ENCODE data around the gene STAC3. TPM values are rescaled to one million over a fixed set of nuclear protein-coding genes. Genes with fewer than 3 reads are reported as not detected.

The STAC3 gene
- polyA plus RNA-seq, 1 experiment, result 0.48 TPM

DNA sequence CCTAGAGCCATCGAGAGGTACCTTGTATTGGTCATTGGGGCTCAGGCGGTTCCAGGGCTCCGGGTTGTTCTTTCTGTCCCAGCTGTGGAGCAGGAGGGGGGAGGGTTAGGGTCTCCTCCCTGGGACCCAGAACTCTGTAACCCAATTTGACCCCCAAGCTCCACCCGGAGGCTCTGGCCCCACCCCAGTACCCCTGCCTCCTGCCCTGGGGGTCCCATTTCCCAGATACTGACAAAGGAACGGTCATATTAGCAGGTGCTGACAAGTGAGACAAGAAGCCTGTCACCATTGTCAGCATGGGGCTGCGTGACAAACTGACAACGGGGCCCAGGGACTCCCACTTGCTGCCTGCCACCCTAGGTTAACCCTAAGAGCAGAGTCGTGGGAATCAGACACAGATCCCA is 15.3 kb downstream of the STAC3 start:
- Histone ChIP-seq H3K36me3 (ENCODE audit: control insufficient read depth, insufficient read depth, low read length) (peaks cover 42% of the 10 kb centered on the region), H3K4me3 (ENCODE audit: low read depth, low read length) (no peak overlapping the region), H3K27me3 (ENCODE audit: control insufficient read depth, insufficient read depth, low read length) (no peaks in the 10 kb centered on the region)
- TF ChIP-seq, protein P1, sequence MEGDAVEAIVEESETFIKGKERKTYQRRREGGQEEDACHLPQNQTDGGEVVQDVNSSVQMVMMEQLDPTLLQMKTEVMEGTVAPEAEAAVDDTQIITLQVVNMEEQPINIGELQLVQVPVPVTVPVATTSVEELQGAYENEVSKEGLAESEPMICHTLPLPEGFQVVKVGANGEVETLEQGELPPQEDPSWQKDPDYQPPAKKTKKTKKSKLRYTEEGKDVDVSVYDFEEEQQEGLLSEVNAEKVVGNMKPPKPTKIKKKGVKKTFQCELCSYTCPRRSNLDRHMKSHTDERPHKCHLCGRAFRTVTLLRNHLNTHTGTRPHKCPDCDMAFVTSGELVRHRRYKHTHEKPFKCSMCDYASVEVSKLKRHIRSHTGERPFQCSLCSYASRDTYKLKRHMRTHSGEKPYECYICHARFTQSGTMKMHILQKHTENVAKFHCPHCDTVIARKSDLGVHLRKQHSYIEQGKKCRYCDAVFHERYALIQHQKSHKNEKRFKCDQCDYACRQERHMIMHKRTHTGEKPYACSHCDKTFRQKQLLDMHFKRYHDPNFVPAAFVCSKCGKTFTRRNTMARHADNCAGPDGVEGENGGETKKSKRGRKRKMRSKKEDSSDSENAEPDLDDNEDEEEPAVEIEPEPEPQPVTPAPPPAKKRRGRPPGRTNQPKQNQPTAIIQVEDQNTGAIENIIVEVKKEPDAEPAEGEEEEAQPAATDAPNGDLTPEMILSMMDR (IDR thresholded peaks at IDR 0.05; ENCODE audit: insufficient read depth, low read depth, low read length), result no peak
- ChIA-PET POLR2A (no interaction called here), CTCF (interaction anchor here (14.1 kb wide), 1 partner anchor 23 kb away, joined by 334 read pairs; the partner anchor contains the start of gene NXPH4)
- no peak for DNase-seq (ENCODE audit: low read depth)

DNA sequence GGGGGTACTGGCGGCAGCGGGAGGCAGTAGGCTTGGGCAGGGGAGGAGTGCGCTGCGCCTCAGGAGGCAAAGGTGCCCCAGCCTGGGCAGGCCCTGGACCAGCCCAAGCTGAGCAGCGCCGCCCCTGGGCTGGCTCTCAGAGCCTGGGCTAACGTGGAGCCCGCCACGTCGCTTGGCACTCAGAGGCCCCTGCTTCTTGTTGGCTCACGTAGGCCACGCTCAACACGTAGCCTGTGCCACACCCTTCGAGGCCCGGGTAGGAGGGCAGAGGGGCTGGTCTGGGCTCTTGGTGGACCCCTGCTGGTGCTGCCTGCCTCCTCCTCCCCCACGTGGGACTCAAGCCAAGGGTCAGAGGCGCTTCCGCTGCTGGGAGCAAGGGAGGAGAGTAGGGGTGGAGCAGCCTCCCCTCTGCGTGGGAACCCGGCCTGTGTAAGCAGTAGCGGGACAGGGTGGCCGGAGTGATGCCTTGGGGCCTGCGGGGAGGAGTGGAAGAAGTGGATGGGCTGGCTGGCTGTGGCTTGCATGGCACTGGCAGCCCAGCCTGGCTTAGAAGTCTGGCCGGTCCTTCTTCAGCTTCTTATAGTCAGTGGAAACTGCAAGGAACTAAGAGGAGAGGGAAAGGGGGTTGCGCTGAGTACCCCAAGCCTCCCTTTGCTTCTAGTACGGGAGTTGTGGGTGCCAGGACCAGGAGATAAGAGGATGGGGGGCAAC is 15.8 kb downstream of the STAC3 start:
- H3K4me3 ChIP-seq (ENCODE audit: low read depth, low read length), result no peak overlapping the region

DNA sequence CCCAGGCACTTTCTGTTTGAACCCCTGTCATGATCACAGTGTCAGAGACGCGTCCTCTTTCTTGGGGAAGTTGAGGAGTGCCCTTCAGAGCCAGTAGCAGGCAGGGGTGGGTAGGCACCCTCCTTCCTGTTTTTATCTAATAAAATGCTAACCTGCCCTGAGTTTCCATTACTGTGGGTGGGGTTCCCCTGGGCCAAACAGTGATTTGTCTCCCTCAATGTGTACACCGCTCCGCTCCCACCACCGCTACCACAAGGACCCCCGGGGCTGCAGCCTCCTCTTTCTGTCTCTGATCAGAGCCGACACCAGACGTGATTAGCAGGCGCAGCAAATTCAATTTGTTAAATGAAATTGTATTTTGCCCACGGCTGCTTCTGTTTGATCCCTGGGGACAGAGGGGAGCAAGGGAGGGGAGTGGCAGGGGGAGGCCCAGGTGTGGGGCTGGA is 16.4 kb downstream of the STAC3 start:
- ChIA-PET CTCF (interaction anchor here (12.2 kb wide), 1 partner anchor 7 kb away, joined by 235 read pairs; a partner anchor contains a TSS), POLR2A (no interaction called here)
- Histone ChIP-seq H3K36me3 (ENCODE audit: control insufficient read depth, insufficient read depth, low read length) (peaks cover 42% of the 10 kb centered on the region), H3K4me3 (ENCODE audit: low read depth, low read length) (no peak overlapping the region), H3K27me3 (ENCODE audit: control insufficient read depth, insufficient read depth, low read length) (no peaks in the 10 kb centered on the region)
- no peak for DNase-seq (ENCODE audit: low read depth)
- TF ChIP-seq, protein P1 (IDR thresholded peaks at IDR 0.05; ENCODE audit: insufficient read depth, low read depth, low read length), result no peak

More for the DNA sequence above, 15.8 kb downstream of the STAC3 start:
- TF ChIP-seq, protein P1 (IDR thresholded peaks at IDR 0.05; ENCODE audit: insufficient read depth, low read depth, low read length), result no peak
- POLR2A ChIA-PET, result no interaction called here
- no peaks in the 10 kb centered on the region for H3K27me3 ChIP-seq (ENCODE audit: control insufficient read depth, insufficient read depth, low read length)
- no peak for DNase-seq (ENCODE audit: low read depth)
- peaks cover 42% of the 10 kb centered on the region for H3K36me3 ChIP-seq (ENCODE audit: control insufficient read depth, insufficient read depth, low read length)
- CTCF ChIA-PET, result interaction anchor here (14.1 kb wide), 1 partner anchor 22 kb away, joined by 334 read pairs; the partner anchor contains the start of gene NXPH4

DNA sequence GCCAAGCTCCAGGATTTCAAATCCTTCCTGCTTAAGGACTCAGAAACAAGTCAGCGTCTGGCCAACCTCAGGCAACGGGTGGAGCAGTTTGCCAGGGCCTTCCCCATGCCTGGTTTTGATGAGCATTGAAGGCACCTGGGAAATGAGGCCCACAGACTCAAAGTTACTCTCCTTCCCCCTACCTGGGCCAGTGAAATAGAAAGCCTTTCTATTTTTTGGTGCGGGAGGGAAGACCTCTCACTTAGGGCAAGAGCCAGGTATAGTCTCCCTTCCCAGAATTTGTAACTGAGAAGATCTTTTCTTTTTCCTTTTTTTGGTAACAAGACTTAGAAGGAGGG is 16.8 kb downstream of the STAC3 start:
- TF ChIP-seq, protein P1 (IDR thresholded peaks at IDR 0.05; ENCODE audit: insufficient read depth, low read depth, low read length), result no peak
- H3K36me3 ChIP-seq (ENCODE audit: control insufficient read depth, insufficient read depth, low read length), result peaks cover 42% of the 10 kb centered on the region
- H3K27me3 ChIP-seq (ENCODE audit: control insufficient read depth, insufficient read depth, low read length), result no peaks in the 10 kb centered on the region
- ChIA-PET POLR2A (no interaction called here), CTCF (interaction anchor here (2.1 to 12.2 kb wide), 3 partner anchors 7 to 221 kb away, joined by 4 to 235 read pairs (median 135); partner anchors contain the start of gene INHBE)
- H3K4me3 ChIP-seq (ENCODE audit: low read depth, low read length), result no peak overlapping the region
- DNase-seq (ENCODE audit: low read depth), result no peak

DNA sequence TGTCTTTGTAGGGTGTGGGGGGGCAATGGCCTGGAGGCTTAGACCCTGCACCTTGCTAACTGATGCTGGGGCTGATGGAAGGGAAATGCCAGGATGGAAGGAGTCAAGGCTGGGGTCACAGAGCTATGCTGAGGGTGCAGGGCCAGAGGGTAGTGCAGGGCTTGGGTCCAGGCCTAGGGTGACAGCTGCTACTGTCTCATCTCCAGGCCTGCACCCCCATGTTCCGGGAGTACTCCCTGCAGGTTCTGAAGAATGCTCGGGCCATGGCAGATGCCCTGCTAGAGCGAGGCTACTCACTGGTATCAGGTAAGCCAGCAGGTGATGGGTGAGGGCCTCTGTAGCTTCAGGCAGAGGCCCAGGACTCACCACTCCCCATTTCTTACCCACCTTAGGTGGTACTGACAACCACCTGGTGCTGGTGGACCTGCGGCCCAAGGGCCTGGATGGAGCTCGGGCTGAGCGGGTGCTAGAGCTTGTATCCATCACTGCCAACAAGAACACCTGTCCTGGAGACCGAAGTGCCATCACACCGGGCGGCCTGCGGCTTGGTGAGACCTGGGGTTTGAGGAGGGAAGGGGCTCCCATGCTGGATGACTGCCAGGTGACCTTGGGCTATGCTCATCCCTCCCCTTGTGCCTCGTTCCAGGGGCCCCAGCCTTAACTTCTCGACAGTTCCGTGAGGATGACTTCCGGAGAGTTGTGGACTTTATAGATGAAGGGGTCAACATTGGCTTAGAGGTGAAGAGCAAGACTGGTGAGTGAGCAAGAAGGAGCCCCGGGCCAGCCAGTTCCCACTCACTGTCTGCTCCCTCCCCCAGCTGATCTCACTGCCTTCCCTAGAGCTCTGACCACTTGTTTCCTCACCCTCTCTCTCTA is 17.4 kb downstream of the STAC3 start:
- TF ChIP-seq, protein P1 (IDR thresholded peaks at IDR 0.05; ENCODE audit: insufficient read depth, low read depth, low read length), result no peak
- peaks cover 42% of the 10 kb centered on the region for H3K36me3 ChIP-seq (ENCODE audit: control insufficient read depth, insufficient read depth, low read length)
- DNase-seq (ENCODE audit: low read depth), result no peak
- no peaks in the 10 kb centered on the region for H3K27me3 ChIP-seq (ENCODE audit: control insufficient read depth, insufficient read depth, low read length)
- no peak overlapping the region for H3K4me3 ChIP-seq (ENCODE audit: low read depth, low read length)
- ChIA-PET CTCF (interaction anchor here (1.0 to 12.2 kb wide), 4 partner anchors 8 to 222 kb away, joined by 4 to 235 read pairs (median 70); partner anchors contain the start of gene INHBE), POLR2A (no interaction called here)
